GM18868 (cell line): Measurements from ENCODE around the gene ERC2.

Experiments used
- ATAC-seq: cut with Tn5 transposase; IDR thresholded peaks from one replicate; pipeline ENCODE4 v1.9.1; 2021; ENCODE audit warnings: mild to moderate bottlenecking, moderate library complexity; ENCODE audit not compliant: unreplicated experiment

Gene ERC2

DNA sequence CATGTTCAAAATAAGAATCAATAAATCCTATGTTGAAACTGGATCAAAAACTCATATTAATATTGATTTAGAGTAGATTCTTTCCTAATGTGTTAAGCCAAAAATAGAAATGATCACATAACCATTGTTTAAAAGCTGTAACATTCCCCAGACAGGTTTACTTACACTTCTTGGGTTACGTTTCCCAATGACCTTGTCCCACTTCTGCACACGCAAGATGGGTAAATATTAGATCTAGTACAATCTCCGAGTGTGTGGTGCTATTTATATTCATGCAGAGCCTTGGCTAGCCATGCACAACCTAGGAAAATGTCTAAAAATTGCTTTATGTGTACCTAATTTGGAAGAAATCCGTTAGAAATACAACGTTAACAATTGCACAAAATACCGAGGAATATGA, 39.6 kb downstream of the ERC2 start:
- ATAC-seq = no peak

DNA sequence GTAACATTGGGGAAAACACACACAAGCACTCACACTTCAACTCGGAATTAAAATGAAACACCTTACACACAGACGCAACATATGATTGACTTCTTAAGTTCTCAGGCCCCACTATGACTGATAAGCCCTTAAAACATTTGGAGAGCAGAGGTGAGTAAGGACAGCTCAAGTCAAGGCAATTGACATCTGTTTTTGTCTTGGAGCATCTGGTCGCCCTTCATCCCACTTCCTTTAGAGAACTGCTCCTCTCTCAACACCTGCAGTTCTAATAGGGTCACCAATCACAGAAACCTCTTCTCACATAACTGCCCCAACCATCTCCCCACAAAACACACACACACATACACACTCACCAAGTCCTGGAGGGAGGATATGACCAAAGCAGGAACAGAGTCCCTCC, 43.4 kb downstream of the ERC2 start:
- no peak for ATAC-seq

DNA sequence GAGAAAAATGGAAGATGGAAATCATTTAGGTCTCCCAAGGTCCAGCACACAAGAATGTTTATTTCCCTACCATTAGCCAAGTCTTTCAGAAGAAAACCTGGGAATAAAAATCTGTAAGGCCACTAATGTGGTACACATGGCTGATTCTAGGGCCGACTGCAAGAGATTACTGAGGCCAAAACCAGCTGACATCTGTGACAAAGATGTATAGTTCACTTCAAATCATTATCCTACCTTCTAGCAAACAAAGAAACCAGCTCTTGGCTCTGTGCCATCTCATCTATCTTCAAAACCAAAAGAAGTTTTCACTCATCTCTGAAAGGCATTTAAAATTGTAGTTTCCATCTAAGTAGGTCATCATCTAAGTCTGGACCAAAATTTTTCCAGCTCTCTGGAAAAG, 43.9 kb downstream of the ERC2 start:
- no peak for ATAC-seq

DNA sequence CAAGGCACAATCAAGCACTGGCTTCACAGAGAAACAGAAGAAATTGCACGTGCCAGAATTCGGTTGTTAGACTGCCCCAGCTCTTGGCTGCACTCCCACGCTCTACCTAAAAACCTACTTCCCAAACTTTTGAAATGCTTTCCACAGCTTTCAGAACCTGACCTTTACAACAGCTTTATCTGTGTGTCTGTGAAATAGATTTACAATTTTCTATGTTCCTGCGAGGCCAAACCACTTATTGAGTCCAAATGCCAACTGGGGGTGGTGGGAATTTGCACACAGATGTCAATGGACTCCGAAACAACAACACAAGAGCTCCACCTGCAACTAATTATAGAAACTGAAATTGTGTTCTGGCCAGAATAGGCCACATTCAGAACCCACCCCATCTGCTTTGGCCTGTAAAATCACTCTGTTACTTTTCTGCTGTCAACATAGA, 44.6 kb downstream of the ERC2 start:
- no peak for ATAC-seq

DNA sequence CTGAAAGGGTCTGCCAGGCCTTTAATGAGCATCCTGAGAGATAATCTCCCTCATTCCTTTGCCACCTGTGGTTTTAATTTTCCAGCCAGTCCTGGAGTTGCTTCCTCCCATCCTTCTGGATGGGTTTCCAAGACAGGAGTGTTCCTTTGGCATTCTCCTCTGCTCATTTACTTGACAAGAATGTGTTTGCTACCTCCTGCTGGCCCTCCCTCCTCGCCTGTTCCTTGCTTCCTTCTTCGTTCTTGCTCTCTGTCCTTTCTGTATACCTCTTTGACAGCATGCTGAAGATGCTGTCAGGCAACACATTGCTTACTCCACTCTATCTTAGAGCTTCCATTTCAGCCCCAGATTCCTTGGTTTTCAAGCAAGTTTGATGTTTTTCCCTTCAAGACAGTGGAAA, 46.0 kb downstream of the ERC2 start:
- no peak for ATAC-seq

DNA sequence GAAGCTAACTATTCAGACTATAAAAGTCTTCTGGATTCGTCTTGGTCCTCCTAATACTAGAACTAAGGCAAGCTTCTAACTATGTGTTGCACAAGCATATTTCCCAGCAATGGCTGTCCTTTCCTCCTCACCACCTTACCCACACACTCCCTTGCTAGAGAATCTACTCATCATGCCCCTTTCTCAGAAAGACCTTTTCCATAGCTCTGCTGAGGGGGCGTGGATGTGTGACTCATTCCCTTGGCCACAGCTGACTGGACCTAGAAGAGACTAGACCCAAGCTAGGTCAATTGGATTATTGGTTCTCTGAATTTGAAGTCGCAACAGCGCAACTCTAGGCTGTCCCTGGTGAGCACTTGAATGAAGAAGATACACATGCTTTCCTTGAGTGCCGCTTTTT, 47.1 kb downstream of the ERC2 start:
- ATAC-seq = no peak

DNA sequence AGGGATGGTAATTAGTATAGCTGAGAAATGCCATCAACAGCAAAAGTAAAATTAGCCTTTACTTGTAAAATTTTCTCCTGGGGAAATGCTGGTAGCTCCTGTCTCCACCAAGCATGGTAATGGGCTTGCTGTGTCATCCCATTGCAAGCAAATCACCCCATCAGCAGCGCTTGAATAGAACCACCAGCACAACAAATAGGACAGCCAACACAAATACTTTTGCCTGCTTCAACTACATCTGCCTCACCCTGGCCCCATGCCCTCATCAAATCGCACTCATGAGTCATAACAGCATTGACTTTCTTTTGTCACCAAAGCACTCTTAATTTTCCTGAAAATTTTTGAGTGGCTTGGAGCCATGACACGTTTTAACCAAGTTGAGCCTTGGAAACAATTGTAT, 52.6 kb downstream of the ERC2 start:
- ATAC-seq = no peak

DNA sequence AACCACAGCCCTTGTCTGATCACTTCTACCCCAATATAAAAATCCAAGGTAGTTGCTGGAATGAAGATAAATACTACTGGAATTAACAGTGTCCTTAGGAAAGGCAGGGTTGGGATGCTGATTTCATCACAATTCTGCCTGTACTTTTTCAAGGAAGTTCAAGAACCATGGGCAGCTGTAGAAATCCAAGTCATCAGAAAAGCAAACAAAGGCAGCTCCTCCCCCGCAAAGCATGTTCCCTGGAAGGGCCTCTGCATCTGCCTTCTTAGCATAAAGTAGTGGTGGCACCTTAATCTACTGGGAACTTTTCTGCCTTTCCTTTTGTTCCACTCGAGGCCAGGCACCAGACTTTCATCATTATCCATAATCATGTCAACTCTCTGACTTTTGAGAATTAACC, 54.4 kb downstream of the ERC2 start:
- no peak for ATAC-seq

DNA sequence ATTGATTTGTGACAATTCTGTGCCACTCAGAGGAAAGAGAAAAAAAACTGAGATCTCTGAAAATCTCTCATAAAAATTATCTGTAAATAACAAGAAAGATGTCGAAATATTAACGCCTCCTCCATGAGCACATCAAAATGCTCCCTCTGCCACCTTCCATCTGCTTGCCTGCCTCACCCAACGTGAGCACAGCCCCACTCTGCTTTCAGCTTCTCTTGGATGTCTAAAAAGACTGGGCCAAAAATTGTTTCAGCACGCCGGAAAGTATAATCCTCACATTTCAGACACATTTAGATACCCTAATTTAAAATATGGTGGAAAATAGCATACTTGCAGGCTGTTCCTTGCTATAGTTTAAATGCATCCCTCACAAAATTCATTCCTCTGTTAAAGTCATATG, 57.1 kb downstream of the ERC2 start:
- no peak for ATAC-seq

DNA sequence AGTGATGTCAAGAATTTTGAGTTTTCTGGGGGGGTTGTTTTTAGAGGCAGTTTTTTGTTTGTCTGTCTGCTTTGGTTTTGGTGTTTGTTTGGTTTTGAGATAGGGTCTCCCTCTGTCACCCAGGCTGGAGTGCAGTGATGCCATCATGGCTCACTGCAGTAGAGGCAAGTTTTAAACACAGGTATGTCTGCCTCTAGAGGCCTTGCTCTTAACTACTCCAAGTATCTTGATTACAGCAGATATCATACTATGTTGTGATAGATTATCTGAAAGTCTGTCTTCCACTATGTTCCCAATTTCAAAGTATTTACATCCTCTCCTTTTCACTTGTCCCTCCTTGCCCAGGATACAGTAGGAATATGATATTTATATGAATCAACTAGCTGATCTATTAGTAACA, 57.7 kb downstream of the ERC2 start:
- ATAC-seq = no peak

DNA sequence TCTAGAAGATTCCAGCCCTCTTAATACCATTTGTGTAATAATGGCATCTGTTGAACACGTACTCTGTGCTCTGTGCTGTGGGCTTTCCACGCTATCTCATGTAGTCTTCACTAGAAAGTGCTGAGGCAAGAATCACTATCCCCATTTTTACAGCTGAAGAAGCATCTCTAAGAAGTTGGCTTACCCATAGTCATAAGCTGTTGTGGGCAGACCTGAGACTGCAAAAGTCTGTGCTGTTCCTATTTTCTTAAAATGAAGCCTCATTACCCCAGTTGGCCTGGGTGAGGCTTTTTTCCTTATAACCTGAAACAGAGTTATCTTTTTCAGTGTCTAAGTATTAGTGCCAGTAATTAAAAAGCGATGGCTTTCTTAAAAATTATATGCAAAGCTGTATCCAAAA, 58.5 kb downstream of the ERC2 start:
- ATAC-seq = no peak

DNA sequence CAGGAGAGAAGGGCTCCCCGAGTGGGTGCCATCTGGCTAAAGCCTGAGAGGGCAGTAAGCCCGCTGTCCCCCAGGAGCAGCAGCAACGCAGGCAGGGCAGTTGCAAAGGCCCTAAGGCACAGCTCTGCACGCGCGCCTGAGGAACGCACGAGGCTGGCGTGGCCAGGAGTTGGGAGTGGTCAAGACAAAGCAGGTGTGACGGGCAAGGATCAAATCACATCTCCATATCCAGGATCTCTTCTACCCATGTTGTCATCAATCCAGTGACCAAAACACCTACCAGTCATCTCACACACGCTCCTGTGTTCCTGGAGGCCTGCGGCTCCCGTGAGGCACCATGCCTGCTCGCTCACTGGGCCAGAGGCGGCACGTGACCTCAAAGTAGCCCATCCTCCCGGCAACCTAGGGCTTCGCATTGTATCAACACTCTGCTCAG, 59.5 kb downstream of the ERC2 start:
- no peak for ATAC-seq

DNA sequence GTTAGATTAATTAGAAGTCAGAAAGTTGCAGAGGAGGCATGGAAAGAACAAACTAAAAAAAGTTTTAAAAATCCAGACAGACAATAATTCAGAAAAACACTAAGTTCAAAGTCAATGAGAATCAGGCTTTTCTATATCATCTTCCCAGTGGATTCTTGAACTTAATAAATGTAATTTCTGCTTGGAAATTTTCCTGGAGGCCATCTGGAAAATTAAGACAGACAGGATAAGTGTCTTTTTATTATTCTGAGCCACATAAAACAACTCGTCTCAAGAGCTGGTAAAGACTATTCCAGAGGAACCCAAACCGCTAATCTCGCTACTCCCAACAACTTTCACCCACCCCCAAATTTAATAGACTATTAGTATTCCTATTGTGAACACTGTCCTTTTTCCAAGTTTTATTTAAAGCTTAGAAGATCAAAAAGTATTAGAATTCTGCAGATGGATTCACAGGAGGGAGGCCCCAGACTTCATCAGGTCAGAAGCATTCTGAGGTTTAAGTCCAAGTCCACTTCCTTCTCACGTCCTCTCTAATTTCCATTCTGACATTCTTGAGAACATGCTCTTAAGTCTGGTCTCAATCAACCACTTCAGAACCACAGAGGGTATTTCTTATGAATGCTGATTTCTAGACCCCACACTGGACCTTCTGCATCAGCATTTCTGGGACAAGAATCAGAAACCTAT, 61.3 kb downstream of the ERC2 start:
- ATAC-seq = no peak

DNA sequence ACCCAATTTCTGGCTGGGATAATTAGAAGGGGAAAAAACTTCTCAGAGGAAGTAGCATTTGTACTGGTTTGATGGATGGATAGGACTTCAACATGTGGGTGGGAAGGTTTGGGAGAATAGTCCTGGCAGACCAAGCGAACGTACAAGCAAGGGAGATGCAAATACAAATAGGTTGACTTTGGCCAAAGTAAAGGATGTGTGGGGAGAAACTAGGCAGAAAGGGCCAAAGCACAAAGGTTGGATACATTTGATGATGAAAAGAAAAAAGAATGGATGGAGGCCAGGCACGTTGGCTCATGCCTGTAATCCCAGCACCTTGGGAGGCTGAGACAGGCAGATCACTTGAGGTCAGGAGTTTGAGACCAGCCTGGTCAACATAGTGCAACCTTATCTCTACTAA, 63.4 kb downstream of the ERC2 start:
- ATAC-seq = no peak

DNA sequence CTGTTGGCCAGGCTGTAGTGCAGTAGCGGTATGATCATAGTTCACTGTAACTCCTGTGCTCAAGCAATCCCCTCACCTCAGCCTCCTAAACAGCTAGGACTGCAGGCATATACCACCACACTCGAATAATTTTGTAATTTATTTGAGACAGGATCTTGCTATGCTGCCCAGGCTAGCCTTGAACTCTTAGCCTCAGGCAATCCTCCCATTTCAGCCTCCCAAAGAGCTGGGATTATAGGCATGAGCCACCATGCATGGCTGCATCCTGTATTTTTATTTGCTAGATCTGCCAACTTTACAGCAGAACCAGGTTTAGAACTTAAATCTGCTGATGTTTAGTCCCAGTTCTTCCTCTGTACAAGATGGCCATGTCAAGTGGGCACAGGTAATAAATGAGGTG, 69.6 kb downstream of the ERC2 start:
- ATAC-seq = no peak

DNA sequence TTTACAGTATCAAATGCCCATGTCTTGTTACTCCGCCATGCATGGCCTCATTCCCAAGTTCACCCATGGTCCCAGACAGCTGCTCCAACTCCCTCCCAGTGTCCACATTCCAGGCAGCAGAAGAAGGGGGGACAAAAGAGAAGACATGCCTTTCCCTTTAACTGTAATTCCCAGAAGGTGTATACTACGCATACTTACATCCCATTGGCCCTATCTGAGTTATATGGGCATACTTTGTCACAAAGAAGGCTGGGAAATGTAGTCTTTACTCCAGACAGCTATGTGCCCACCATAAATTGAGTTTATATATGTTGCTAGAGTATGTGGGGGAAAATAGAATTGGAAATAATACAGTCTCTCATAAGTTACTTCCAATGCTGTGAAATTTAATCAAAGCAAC, 70.5 kb downstream of the ERC2 start:
- no peak for ATAC-seq

DNA sequence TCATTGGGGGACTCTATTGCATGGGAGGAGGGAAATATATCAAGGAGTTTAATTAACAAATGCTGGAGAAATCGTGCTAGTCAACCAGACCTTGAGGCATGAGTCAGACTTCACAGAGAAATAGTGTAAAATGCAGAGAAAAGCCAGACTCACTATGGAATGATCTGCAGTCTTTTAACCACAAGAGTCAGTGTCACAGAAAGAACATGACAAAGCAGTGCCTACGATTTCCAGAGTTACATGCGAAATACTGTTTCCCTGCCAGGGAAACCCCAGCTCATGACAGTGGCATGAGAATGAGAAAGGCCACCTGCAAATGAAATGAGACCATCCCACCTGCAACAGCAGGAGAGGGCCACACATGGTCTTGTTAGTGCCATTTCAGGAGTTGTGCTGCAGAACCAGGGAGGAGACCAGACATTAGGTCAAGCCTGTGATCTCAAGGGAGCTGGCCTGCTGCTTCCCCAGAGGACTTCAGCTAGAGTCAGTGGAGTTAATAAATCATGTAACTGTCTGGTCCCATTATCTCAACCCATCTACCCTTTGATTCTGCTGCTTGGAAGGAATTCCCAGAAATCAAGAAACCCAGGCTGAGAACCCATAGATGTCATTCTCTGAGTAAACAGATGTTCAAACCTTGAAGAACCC, 79.0 kb downstream of the ERC2 start:
- ATAC-seq = no peak

DNA sequence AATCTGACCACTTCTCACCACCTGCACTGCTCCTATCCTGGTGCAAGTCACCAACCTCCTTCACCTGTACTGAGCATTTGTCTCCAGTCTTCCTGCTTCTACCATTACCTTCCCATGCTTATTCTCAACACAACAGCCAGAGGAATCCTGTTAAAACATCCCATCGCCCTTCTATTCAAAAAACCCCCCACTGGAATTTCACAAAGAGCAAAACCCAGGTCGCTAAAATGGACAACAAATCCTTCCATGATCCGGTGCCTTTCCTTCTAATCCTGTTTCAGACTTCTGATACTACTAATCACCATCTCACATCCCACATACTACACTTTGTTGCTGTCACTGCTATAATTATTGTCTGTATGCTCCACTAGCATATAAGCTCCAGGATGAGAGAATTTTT, 85.2 kb downstream of the ERC2 start:
- ATAC-seq = no peak

DNA sequence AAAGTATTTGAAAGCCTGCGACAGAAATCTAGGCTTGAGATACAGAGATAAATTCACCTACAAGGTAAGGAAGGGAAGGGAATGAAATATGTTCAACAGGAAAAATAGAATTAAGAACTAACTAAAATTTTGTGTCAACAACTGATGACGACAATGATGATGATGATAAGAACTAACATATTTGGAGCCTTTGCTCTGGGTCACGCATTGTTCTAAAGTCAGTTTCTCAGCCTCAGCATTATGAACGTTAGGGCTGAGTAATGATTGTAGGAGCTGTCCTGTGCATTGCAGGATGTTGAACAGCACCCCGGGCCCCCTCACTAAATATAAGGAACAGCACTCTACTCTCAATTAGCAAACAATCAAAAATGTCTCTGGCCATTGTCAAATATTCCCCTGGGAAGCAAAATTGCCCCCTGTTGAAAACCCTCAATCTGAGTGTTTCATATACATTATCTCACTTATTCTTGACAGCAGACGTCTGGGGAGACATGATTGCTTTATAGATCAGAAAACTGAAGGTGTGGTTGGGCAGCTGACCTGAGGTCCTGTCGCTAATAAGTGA, 88.5 kb downstream of the ERC2 start:
- no peak for ATAC-seq

DNA sequence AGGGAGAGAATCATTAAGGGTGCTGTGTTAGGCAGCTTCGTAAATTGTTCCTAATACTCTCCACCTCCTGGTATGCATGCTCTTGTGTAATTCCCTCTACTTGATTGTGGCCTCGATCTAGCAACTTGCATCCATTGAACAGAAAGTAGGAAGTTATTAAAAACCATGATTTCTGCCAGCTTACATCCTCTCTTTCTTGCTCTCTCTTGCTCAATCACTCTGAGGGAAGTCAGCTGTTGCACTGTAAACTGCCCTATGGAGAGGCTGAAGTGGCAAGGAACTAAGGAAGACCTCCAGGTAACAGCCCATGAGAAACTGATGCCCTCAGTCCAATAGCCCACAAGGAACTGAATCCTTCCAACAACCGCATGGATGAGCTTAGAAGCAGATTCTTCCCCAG, 92.6 kb downstream of the ERC2 start:
- ATAC-seq = no peak

DNA sequence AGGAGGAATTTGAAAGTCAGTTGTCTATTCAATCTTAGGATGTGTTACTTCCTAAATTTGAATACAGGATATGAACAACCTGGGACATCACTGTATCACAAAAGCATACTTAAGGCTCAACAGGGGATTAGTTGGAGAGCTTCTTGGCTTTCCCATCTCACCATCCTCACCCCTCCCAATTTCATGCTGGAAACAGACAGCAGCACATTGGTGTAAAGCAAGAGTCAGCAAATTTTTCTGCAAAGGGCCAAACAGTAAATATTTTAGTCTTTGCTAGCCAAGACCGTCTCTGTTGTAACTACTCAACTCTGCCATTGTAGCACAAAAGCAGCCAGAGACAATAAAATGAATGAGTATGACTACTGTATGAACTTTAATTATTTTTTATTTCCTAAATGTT, 94.9 kb downstream of the ERC2 start:
- no peak for ATAC-seq

DNA sequence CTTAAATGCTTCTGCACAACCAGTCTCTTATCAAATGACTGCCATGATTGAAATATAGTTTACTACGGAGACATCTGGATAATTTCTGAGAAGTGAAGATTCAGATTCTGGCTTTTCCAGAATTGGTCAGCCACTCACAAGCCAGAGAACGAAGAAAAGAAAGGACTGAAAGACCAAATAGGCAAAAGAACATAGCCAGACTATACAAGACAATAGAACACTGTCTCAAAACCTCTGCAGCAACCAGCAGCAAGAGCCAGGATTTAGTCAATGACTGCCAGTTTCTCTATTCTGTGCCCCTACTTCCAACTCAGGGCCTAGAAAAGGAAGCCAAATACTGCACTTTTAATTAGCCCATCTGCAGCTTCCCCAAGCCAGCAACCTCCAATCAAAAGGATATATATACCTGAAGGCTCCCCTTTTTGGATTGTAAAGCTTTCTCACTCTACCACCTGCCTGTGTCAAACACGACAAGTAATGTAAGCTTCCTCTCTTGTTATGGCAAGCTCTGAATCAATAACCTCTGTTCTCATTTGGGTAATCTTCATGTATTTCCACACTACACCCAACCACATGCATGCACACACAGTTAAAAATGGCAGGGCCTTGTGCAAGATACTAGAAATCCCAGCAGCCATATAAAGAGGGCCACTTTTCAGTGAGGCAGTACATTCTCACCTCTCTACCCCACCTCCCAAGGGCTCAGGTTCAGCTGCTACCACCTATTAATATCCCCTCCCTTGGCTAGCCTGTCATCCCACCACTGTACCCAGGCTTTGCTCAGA, 97.1 kb downstream of the ERC2 start:
- no peak for ATAC-seq
